Stimulated activated CD4-positive, alpha-beta T cell treated with anti-CD3 and anti-CD28 coated beads, Interleukin-12 subunit alpha, Interleukin-12 subunit beta, amount 100 ng/mL, for 48 hours (primary cell): ENCODE data around the gene SLC18A3.

Source experiments
- DNase-seq, 3 donors: peaks; one replicate each; pipeline ENCODE4 v3.0.0-alpha.2; 2020; ENCODE audit warnings: low read depth in 2 of 3, low spot score in 1 of 3

The SLC18A3 gene

DNA sequence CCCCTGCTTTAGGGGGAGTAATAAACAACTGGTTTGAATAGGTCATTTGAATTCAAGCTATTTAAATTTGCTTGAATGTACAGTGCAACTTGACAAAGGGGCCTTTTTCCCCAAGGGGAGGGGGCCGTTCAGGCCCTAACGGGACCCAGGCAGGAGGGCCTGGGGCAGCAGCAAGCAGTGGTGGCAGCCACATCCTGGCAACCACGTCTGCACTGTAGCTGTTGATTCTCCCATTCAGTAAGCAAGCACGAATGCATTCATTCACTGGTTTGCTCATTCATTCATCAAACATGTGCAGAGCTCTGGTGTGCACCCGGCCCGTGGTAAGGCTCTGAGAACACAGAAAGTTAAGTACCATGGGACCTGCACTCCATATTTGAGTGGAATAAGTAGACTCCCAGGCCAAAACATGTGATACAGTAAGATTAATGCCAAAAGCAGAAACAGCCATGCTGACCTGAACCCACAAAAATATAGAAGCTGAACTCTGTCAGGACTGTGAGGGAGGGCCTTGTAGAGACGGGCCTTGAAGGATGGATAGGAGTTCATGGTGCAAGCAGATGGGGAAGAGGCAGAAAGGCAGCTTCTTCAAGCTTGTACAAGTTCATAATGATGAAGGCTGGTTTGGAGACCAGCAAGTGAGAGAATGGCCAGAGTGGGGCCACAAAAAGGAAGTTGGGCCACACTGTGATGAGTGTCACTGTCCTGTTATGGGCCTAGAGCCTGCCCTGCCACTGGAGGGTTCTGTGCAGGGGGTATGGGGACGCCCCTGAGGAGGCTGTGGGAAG lies 40.0 kb downstream of the SLC18A3 start:
- no peak for DNase-seq

DNA sequence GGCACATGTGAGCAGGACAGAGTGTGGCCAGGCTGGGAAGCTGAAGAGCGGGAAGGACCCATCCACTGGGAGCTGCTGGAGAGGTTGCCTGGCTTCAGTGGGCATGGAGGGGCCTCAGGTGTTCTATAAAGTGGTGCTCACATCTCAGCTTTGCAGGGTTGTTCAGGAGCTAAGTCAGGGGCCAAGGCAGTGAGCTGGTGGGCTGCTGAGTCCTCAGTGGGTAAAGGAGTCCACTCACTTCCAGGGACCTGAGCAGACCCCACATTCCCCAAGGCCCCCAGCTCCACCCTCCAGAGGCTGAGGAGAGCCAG lies 40.6 kb downstream of the SLC18A3 start:
- no peak for DNase-seq

DNA sequence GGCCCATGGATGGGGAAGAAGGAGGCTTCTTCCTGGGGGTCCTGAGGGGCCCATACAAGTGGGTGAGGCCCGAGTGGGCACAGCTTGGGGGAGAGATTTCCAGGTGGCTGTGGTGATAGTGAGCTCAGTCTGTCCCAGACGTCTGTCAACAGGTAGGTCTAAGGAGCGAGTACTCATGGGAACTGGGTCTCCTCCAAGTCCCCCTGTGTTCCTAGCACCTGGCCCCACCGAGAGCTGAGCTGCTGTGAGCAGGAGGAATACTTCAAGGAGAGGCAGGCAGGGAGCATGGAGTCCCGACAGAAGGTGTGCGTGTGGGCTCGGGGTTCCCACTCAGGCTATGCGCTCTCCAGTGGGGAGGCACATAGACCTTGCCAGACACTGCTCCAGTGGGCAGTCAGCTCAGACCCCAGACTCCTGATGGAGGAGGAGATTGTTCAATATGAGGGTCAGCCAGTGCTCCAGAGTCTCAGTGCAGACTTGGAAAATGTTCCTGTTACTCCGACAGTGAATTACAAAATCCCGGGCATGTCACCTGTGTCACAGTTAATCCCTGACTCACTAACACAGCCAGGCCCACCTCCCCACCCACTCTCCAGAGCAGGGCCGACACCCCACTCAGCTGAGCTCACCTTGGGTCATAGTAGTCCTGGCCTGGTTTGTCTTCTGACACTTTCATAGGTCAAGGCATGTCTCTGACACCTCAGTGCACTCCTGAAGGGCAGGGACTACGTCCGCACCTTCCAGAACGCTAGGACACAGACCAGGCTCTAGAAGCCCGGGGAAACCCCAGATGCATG lies 41.1 kb downstream of the SLC18A3 start:
- DNase-seq: no peak

DNA sequence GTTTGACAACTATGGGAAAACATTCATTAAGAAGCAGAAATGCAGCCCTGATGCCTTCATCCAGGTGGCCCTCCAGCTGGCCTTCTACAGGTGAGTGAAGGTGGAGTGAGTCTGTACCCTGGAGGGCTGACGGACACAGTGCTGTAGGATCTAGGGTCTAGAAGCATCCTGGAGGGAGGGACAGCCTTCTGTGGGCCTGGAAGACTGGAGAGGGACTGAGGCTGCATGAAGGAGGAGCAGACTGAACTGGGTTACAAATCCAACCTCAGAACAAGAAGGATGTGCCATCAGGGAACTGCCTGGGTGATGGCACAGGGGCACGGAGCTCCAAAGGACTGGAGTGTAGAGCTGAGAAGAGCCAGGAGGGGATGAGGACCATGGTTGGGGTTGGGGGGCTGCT lies 41.8 kb downstream of the SLC18A3 start:
- no peak for DNase-seq

DNA sequence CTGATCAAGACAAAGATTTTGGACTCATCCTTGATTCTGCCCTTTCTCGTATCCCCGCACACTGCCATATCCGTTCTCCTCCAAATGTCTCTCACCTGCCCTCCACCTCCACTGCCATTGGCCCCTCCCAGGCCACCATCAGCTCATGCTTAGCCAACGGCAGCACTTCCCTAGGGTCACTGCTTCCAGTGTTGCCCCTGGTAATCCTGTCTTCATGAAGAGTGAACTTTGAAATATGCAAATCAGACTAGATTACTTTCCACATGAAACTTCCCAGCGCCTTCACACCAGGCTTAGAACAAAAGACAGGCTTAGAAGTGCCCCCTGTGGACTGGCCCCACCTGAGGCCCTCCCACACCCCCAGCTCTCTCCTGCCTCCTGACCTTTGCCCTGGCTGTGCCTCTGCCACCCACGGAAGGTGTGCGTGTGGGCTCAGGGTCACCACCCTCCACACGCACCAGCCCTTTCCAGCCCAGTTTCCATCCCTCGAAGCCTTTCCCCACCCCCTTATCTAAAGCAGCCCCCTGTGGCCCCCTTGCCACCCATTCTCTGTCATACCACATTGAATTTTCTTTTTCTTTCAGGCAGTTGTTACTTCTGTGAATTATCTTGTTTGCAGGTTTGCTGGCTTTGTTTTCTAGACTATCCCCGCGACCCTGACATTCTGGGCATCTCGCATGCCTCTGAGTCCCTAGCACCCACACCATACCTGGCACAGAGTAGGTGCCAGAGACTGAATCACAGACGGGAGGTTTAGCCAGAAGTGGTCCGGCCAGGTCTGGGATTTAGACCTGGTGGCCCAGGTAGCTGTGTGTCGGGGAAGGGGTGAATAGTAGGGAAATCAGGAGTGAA lies 42.5 kb downstream of the SLC18A3 start:
- no peak for DNase-seq

DNA sequence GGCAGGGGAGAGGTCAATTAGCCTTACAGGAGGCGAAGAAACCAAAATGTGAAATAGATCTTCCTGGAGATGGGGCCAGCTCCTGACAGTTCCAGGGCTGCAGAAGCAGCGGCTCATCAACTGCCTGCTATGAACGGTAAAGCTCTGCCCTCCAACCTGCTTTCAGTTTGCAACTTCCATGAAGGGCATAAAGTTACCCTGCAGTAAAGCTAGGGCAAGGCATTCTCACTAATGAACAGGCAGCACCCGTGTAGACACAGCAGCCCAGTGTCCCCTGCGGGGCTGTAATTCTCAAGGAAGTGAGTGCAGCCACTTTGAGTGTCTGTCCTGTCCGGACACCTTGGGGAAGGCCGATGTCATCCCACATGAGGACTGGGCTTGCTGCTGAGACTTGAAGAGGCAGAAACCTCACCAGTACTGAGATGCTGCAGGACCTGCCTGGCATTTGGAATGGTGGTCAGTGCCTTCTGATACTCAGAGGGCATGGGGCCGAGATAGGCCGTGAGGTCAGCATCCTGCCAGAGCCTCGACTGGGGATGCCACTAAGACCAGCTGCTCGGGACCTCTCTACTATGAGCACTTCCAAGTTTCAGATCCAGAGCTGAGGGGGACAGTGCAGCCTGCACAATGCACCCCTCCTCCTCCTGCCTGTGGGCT lies 43.3 kb downstream of the SLC18A3 start:
- DNase-seq: no peak

DNA sequence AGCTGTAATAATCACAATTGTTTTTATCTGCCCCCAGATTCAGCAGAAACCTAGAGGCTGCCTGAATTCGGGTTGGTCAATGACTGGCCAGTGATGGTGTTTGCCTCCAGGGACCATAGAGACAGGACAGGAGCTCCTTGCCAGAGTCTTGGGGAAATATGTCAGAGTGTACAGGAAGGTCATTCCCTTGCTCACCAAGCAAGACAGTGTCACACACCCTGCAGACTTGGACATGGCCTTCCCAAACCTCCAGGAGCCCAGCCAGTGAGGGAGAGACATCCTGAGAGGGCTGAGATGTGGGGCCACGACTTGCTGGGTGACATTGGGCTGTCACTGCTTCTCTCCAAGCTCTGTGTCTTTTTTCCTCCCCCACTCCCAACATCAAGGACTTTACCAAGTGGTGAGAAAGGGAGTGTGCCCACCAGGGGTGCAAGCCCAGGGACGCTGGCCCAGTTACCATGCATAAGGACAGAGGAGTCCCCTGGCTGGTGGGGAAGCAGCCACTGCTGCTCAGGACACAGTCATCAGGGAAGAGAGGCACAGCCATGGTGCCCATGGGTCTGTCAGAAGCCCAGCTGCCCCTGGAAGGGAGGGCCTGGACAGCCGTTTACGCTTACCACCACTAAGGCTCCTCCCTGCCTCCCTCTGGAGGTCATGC lies 44.1 kb downstream of the SLC18A3 start:
- DNase-seq: no peak

DNA sequence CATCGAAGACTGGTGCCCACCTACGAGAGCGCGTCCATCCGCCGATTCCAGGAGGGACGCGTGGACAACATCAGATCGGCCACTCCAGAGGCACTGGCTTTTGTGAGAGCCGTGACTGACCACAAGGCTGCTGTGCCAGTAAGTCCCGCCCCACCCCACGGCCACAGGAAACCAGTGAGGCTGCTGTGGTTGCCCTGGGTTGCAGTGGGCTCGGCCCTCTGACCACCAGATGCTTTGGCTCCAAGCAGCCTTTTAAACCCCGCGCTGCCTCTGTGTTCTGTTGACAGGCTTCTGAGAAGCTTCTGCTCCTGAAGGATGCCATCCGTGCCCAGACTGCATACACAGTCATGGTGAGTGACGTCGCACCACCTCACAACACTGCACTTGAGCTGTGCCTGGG lies 45.0 kb downstream of the SLC18A3 start:
- no peak for DNase-seq

DNA sequence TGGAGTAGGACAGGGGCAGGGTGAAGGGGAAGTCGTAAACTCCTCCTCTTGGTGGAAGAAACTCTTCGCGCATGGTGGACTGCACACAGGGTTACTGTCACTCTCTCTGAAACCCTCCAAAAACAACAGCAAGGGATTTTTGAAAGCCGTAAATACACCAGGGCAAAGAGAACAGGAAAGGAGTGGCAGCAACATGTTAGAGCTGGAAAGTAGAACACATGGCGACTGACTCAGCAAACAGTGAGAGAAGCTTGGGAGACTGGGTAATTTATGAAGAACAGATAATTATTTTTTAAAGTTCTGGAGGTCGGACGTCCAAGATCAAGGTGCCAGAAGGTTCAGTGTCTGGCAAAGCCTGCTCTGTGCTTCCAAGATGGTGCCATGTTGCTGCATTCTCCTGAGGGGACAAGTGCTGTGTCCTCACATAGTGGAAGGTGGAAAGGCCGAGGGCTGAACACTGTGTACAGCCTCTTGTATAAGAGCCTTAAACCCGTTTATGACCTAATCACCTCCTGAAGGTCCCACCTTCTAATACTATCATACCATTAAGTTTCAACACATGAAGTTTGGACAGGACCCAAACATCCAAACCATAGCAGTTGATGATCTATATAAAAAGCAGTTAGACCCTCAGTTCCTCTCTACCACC lies 46.9 kb downstream of the SLC18A3 start:
- no peak for DNase-seq

DNA sequence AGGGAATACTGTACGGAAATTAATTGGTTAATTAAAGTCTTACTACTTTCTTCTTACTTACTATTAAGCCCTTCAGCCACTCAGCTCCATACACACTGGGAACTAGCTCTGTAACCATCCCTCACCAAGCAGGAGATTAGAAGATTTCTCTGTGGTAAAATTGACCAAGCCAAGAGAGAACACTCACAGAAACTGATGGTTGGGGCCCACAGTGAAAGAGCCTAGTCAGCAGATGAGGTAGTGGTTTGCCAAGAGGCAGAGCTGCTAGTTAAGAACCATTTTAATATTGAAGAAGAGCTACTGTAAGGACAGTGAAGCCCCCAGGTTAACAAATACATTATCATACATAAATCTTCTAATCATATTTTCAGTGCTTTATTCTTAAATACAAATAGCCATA lies 47.5 kb downstream of the SLC18A3 start:
- DNase-seq: no peak

DNA sequence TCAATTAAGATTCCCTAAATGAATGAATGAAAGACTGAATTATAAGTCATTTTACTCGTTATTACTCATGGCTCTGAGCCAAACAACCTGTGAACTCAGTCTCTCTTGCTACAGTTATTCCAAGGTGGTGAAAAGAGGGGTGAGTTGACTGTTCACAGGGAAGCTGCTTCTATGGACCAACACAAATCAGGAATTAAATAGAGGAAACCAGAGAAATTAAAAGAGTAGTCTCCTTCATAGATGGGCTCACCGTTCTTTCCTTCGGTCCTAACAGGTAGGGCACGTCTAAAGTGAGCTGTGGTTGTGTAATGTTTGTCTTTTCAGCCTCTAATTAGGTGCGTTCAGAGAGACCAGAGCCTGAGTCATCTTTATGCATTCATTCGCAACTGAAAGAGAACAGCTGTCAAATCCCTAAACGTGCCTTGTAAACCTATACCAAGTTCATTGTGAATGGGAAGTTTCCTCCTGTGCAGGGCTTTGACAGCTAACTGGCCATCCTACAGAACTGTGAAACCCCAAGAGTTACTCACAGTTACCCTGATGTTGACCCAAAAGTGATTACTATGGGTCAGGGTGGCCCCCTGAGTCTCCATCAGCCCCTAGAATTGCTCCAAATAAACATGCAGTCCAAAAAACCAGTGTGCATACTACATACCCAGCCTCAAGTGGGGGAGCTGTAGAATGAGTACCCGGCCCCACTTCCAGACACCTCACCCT lies 51.2 kb downstream of the SLC18A3 start:
- no peak for DNase-seq
